Stimulated activated CD8-positive, alpha-beta memory T cell treated with anti-CD3 and anti-CD28 coated beads, Interleukin-4, amount 100 ng/mL, for 48 hours (primary cell): Measurements from ENCODE around the gene TMEM81.

ENCODE experiments used
- DNase-seq: peaks from one replicate; pipeline ENCODE4 v3.0.0-alpha.2; 2020

TMEM81 gene

GRCh38 chr1:205075642-205076155, 8.6 kb downstream of the TMEM81 start:
- peak; percentile 17 for DNase-seq

- DNase-seq, result peak; percentile 15
Measured at GRCh38 chr1:205074513-205074912, 9.7 kb downstream of the TMEM81 start.

GRCh38 chr1:205074084-205074483, 10.2 kb downstream of the TMEM81 start:
- no peak for DNase-seq

GRCh38 chr1:205073511-205073910, 10.7 kb downstream of the TMEM81 start:
- no peak for DNase-seq

GRCh38 chr1:205072881-205073280, 11.4 kb downstream of the TMEM81 start:
- DNase-seq, result no peak

- DNase-seq, result no peak
Measured at GRCh38 chr1:205072286-205072685, 12.0 kb downstream of the TMEM81 start.

GRCh38 chr1:205071801-205072200, 12.5 kb downstream of the TMEM81 start:
- DNase-seq, result no peak

GRCh38 chr1:205071028-205071409, 13.2 kb downstream of the TMEM81 start:
- no peak for DNase-seq

GRCh38 chr1:205069371-205070125, 14.7 kb downstream of the TMEM81 start:
- no peak for DNase-seq

GRCh38 chr1:205068457-205069040, 15.7 kb downstream of the TMEM81 start:
- DNase-seq, result no peak

GRCh38 chr1:205068001-205068400, 16.3 kb downstream of the TMEM81 start:
- DNase-seq, result no peak

GRCh38 chr1:205067031-205067430, 17.2 kb downstream of the TMEM81 start:
- no peak for DNase-seq

GRCh38 chr1:205066141-205066818, 18.0 kb downstream of the TMEM81 start:
- DNase-seq, result no peak

GRCh38 chr1:205065666-205066065, 18.6 kb downstream of the TMEM81 start:
- no peak for DNase-seq

- no peak for DNase-seq
Measured at GRCh38 chr1:205064741-205065316, 19.4 kb downstream of the TMEM81 start.

GRCh38 chr1:205064301-205064700, 20.0 kb downstream of the TMEM81 start:
- DNase-seq, result no peak

GRCh38 chr1:205062895-205063294, 21.4 kb downstream of the TMEM81 start:
- no peak for DNase-seq

GRCh38 chr1:205062319-205062718, 21.9 kb downstream of the TMEM81 start:
- no peak for DNase-seq

GRCh38 chr1:205061665-205062069, 22.6 kb downstream of the TMEM81 start:
- peak; percentile 89 for DNase-seq

GRCh38 chr1:205061227-205061626, 23.0 kb downstream of the TMEM81 start:
- DNase-seq, result no peak

- no peak for DNase-seq
Measured at GRCh38 chr1:205060746-205061145, 23.5 kb downstream of the TMEM81 start.

- no peak for DNase-seq
Measured at GRCh38 chr1:205059660-205060059, 24.6 kb downstream of the TMEM81 start.

- DNase-seq, result no peak
Measured at GRCh38 chr1:205058853-205059252, 25.4 kb downstream of the TMEM81 start.
